Measurements from ENCODE around the gene DNTTIP2. TPM values are rescaled to one million over a fixed set of nuclear protein-coding genes. Genes with fewer than 3 reads are reported as not detected.
A peak's percentile ranks its signal among the peaks of the same experiment; 100 is the strongest.

Gene DNTTIP2
- total RNA-seq, 1 experiment from 2014 or later, result 61.5 TPM

DNA sequence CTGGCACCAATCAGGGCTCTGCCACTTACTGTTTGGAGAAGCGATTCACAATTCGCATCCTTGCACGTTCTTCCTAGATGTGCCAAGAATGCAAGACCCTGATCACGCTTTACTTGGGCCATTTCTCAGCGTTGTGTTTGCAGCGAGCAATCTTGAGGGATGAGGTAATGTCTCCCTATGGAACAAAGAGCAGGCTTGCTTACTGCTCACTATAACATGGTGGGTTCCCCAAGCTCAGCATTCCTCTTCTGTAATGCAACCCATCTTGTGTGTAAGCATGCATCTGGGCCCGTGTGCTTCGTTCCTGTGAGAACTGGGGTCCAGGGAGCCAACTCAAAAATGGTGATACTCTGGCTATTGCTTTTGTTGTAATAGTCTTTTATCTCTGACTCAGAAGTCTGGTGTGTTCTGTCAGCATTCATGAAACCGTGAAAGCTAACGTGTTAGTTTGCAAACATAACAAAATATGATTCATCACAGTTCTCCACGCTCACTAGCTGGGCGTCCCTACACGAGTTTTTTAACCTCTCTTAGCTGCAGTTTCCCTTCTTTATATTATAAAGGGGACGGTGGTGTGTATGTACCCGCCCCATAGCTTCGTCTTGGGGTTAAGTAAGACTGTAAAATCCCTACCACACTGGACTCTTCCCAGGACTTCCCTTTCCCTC, 33.3 kb downstream of the DNTTIP2 start:
- H3K27ac Mint-ChIP-seq, result no peak overlapping the region; the same call in 1 of the 2 replicates
- H3K36me3 Mint-ChIP-seq, result peaks cover 12% of the 10 kb centered on the region
- H3K27me3 Mint-ChIP-seq (ENCODE audit: low read depth), result peaks cover 5% of the 10 kb centered on the region
- H3K4me1 Mint-ChIP-seq, result peaks cover 13% of the 10 kb centered on the region
- ATAC-seq, result no peak
- no peak for TF ChIP-seq CBFB (CRISPR knock-in tag; IDR thresholded peaks at IDR 0.05; ENCODE audit: low read depth)
- TF ChIP-seq, protein P1, sequence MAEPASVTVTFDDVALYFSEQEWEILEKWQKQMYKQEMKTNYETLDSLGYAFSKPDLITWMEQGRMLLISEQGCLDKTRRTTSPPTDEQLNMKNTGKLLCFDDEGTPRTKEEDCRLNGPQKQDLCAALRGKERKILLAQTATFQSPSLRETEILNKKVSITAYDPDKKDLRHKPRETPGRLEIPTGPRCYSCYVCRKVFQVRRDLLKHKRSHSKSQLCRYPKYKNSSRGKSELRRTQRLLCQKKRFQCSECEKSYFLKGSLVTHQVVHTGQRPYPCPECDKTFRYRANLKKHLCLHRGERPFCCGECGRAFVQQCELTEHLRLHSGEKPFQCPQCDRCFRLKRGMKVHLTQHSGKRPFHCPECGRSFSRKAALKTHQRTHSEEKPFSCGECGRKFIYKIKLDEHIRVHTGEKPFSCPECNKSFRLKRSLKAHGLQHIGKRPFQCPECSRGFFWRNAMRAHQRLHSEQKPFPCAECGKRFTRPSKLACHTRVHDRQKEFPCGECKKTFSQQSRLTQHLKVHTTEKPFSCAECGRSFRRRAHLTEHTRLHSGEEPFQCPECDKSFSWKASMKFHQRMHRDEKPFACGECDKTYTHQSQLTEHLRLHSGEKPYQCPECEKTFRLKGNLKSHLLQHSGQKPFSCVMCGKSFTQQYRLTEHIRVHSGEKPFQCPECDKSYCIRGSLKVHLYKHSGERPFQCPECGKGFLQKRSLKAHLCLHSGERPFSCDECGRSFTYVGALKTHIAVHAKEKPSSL (CRISPR knock-in tag; conservative IDR thresholded peaks at IDR 0.05), result no peak
- TF ChIP-seq PRRX2 (CRISPR knock-in tag; IDR thresholded peaks at IDR 0.05), result no peak
- TF ChIP-seq, protein P2, sequence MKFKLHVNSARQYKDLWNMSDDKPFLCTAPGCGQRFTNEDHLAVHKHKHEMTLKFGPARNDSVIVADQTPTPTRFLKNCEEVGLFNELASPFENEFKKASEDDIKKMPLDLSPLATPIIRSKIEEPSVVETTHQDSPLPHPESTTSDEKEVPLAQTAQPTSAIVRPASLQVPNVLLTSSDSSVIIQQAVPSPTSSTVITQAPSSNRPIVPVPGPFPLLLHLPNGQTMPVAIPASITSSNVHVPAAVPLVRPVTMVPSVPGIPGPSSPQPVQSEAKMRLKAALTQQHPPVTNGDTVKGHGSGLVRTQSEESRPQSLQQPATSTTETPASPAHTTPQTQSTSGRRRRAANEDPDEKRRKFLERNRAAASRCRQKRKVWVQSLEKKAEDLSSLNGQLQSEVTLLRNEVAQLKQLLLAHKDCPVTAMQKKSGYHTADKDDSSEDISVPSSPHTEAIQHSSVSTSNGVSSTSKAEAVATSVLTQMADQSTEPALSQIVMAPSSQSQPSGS (CRISPR knock-in tag; IDR thresholded peaks at IDR 0.05; ENCODE audit: borderline replicate concordance, low read depth), result no peak
- TF ChIP-seq ZNF232 (CRISPR knock-in tag; IDR thresholded peaks at IDR 0.05), result no peak
- TF ChIP-seq ZNF121 (CRISPR knock-in tag; IDR thresholded peaks at IDR 0.05), result 0 out of 2 replicates have a peak, but pooled peaks have one; percentile 39
- TF ChIP-seq, protein P3, sequence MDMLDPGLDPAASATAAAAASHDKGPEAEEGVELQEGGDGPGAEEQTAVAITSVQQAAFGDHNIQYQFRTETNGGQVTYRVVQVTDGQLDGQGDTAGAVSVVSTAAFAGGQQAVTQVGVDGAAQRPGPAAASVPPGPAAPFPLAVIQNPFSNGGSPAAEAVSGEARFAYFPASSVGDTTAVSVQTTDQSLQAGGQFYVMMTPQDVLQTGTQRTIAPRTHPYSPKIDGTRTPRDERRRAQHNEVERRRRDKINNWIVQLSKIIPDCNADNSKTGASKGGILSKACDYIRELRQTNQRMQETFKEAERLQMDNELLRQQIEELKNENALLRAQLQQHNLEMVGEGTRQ (CRISPR knock-in tag; IDR thresholded peaks at IDR 0.05), result no peak
- peak overlapping the region; percentile 95 for H3K4me3 Mint-ChIP-seq
- DNase-seq (ENCODE audit: low spot score), result peak; percentile 14
- ChIA-PET POLR2A (interaction anchor here (0.8 to 3.5 kb wide), 8 partner anchors 24 to 765 kb away, joined by 3 to 13 read pairs (median 4); partner anchors contain the start of gene DNTTIP2), CTCF (interaction anchor here (0.8 to 6.2 kb wide), 19 partner anchors 18 to 541 kb away, joined by 3 to 135 read pairs (median 5); partner anchors contain the start of gene BCAR3)
- peaks cover 13% of the 10 kb centered on the region for H3K9me3 Mint-ChIP-seq

DNA sequence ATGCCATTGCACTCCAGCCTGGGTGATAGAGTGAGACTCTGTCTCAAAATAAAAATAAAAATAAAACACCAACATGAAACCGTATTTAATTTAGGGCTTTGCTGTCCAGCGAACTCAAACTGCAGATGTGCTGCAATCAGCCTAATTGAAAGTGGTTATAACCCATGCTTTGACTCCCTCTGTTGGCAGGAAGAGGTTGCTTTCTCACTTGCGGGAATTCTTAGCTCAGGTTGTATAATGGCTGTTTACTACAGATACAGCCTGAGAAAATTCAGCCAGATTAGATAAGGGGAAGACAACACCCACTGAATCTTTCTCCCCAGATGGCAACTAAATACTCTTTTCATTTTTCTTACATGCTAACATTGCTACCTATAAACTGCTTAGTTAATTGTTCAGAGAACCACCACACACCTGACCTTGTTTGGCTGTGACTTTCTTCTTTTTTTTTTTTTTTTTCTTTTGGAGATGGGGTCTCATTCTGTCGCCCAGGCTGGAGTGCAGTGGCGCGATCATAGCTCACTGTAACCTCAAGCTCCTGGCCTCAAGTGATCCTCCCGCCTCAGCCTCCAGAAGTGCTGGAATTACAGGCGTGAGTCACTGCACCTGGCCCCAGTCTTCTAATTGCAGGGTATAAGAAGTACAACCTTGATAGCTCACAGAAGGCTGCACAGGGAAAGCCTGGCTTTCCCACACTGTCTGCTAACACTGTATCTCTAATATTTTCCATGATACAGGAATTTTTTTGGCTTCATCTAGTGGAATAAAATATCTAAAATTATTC, 34.6 kb downstream of the DNTTIP2 start:
- no peaks in the 10 kb centered on the region; the same call in 1 of the 2 replicates for H3K27me3 Mint-ChIP-seq (ENCODE audit: low read depth)
- peak; percentile 8 for ATAC-seq
- H3K4me3 Mint-ChIP-seq, result no peak overlapping the region
- TF ChIP-seq ZNF396 (CRISPR knock-in tag; IDR thresholded peaks at IDR 0.05; ENCODE audit: borderline replicate concordance), result no peak
- TF ChIP-seq, protein P4, sequence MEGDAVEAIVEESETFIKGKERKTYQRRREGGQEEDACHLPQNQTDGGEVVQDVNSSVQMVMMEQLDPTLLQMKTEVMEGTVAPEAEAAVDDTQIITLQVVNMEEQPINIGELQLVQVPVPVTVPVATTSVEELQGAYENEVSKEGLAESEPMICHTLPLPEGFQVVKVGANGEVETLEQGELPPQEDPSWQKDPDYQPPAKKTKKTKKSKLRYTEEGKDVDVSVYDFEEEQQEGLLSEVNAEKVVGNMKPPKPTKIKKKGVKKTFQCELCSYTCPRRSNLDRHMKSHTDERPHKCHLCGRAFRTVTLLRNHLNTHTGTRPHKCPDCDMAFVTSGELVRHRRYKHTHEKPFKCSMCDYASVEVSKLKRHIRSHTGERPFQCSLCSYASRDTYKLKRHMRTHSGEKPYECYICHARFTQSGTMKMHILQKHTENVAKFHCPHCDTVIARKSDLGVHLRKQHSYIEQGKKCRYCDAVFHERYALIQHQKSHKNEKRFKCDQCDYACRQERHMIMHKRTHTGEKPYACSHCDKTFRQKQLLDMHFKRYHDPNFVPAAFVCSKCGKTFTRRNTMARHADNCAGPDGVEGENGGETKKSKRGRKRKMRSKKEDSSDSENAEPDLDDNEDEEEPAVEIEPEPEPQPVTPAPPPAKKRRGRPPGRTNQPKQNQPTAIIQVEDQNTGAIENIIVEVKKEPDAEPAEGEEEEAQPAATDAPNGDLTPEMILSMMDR (IDR thresholded peaks at IDR 0.05), result peak; percentile 26; the same call in 1 of the 2 replicates
- ChIA-PET POLR2A (interaction anchor here (0.7 to 3.5 kb wide), 4 partner anchors 23 to 213 kb away, joined by 3 to 13 read pairs (median 5); no protein-coding TSS in a partner anchor), CTCF (interaction anchor here (0.6 to 6.2 kb wide), 46 partner anchors 16 to 540 kb away, joined by 3 to 135 read pairs (median 6); partner anchors contain the start of genes BCAR3 and FNBP1L)
- H3K9me3 Mint-ChIP-seq, result peaks cover 3% of the 10 kb centered on the region
- H3K36me3 Mint-ChIP-seq, result peaks cover 6% of the 10 kb centered on the region; the same call in 1 of the 2 replicates
- DNase-seq (ENCODE audit: low spot score), result no peak
- H3K4me1 Mint-ChIP-seq, result peaks cover 13% of the 10 kb centered on the region
- peak overlapping the region; percentile 63; the same call in 1 of the 2 replicates for H3K27ac Mint-ChIP-seq

DNA sequence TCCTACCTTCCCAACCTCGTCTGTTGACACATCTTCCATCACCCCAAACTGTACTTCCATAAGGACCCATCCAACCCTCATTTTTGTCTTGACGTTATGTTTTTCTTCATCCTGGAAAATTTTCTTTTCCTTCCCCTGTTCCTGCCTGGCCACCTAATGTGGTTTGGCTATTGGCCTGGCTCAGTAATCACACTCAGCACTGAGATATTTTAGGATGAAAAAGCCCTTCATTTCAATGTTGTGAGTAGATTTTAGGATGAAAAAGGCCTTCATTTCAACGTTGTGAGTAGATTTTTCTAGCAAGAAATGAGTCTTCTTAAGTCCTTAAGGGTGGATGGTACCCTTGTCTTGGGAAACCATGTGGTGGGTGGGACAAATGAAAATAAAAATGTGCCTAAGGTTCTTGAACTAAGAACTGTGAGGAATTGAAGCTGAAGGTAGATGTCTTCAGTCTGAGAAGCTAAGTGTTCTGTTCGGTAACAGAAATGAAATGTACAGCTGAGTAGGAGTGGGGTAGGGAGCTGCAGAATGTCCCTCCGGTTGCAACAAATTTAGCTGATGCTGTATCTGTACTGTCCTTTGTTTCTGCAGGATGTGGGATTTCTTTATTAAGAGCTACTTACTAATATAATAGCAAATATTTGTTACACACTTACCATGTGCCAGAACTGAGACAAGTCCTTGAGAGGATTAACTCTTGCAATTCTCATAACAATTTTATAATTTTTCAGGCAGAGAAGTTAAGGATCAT, 36.1 kb downstream of the DNTTIP2 start:
- POLR2A ChIA-PET, result interaction anchor here (0.6 to 3.5 kb wide), 5 partner anchors 21 to 1961 kb away, joined by 3 to 13 read pairs (median 3); no protein-coding TSS in a partner anchor
- ATAC-seq, result no peak
- CTCF ChIA-PET, result interaction anchor here (1.0 to 6.2 kb wide), 13 partner anchors 22 to 539 kb away, joined by 3 to 135 read pairs (median 13); partner anchors contain the start of gene BCAR3
- TF ChIP-seq NR3C1 (CRISPR knock-in tag; conservative IDR thresholded peaks at IDR 0.05; ENCODE audit: low read depth) (no peak), JAZF1 (CRISPR knock-in tag; IDR thresholded peaks at IDR 0.05) (no peak), ZNF263 (CRISPR knock-in tag; IDR thresholded peaks at IDR 0.05; ENCODE audit: low read depth) (no peak)
- H3K27me3 Mint-ChIP-seq (ENCODE audit: low read depth), result no peaks in the 10 kb centered on the region; the same call in 1 of the 2 replicates
- peaks cover 6% of the 10 kb centered on the region for H3K9me3 Mint-ChIP-seq
- no peak overlapping the region; the same call in 1 of the 2 replicates for H3K27ac Mint-ChIP-seq
- peaks cover 11% of the 10 kb centered on the region for H3K36me3 Mint-ChIP-seq
- DNase-seq (ENCODE audit: low spot score), result no peak
- H3K4me1 Mint-ChIP-seq, result peaks cover 17% of the 10 kb centered on the region
- no peak overlapping the region for H3K4me3 Mint-ChIP-seq
